Body of pancreas (tissue), 4 donors: Measurements from ENCODE around the gene ARHGAP42.

Source experiments
- POLR2A ChIP-seq, 3 donors: fragments of 450-650 bp; IDR thresholded peaks; one replicate each; pipeline ENCODE4 v1.6.1; 2016; ENCODE audit warnings: antibody characterized with exemption in 3 of 3, mild to moderate bottlenecking in 2 of 3
- TF ChIP-seq, protein P1 (sequence below), 7 experiments: fragments of 450-650 bp in 4 of 7; fragments of 200-600 bp in 3 of 7; sonication (generic) in 3 of 7; IDR thresholded peaks; one replicate each; pipeline ENCODE4 v1.5.1; 2016 to 2019; ENCODE audit warnings: antibody characterized with exemption in 7 of 7

DNA sequence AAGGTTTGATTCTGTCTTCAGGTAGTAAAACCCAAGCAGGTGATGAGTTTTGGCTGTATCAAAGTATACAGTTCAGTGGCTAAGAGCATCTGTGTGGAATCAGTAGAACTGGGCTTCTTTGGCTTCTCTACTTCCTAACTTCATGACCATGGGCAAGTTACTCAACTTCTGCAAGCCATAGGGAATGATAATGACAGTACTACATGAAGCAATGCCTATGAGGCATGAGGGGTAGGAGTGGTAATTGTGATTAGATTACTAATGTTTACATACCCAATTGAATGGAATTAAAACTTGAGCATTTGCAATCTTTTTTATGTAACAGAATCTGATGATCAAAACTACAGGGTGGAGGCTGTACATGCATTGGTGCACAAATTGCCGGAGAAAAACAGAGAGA, 278.3 kb downstream of the ARHGAP42 start:
- no peak for TF ChIP-seq POLR2A (IDR thresholded peaks at IDR 0.05)
- TF ChIP-seq, protein P1, sequence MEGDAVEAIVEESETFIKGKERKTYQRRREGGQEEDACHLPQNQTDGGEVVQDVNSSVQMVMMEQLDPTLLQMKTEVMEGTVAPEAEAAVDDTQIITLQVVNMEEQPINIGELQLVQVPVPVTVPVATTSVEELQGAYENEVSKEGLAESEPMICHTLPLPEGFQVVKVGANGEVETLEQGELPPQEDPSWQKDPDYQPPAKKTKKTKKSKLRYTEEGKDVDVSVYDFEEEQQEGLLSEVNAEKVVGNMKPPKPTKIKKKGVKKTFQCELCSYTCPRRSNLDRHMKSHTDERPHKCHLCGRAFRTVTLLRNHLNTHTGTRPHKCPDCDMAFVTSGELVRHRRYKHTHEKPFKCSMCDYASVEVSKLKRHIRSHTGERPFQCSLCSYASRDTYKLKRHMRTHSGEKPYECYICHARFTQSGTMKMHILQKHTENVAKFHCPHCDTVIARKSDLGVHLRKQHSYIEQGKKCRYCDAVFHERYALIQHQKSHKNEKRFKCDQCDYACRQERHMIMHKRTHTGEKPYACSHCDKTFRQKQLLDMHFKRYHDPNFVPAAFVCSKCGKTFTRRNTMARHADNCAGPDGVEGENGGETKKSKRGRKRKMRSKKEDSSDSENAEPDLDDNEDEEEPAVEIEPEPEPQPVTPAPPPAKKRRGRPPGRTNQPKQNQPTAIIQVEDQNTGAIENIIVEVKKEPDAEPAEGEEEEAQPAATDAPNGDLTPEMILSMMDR (IDR thresholded peaks at IDR 0.05) = no peak
